Measurements from ENCODE around the gene ADAMTSL2. TPM values are rescaled to one million over a fixed set of nuclear protein-coding genes. Genes with fewer than 3 reads are reported as not detected.

Gene ADAMTSL2
- total RNA-seq, 1 donor from 2014 or later: not detected

DNA sequence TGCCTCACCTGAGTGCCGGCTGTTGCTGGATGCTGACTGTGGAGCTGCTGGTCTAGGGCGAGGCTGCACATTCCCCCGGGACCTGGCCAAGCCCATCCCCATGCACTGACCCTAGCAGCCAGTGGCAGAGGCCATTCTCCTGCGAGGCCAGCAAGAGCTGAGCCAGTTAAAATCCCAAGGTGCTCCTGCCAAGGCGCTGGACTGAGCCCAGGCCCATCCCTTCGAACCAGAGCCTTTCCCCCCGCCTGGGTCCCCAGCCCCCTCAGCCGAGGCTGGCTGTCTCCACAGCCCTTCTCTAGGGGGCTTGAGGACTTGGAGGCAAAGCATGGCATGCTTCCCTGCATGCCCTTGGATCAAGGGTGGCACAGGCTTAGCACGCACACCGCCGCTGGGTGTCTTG is 1.6 kb downstream of the ADAMTSL2 start:
- intact Hi-C loops (cut with micrococcal nuclease): no loop called here
- no peak for DNase-seq (ENCODE audit: low spot score)
- Mint-ChIP-seq H3K4me1 (ENCODE audit: low read depth) (no peaks in the 10 kb centered on the region), H3K36me3 (ENCODE audit: low read depth) (no peaks in the 10 kb centered on the region), H3K9me3 (no peaks in the 10 kb centered on the region), H3K27me3 (ENCODE audit: low read depth) (peaks cover 16% of the 10 kb centered on the region), H3K4me3 (ENCODE audit: low read depth) (no peak overlapping the region), H3K27ac (no peak overlapping the region)

DNA sequence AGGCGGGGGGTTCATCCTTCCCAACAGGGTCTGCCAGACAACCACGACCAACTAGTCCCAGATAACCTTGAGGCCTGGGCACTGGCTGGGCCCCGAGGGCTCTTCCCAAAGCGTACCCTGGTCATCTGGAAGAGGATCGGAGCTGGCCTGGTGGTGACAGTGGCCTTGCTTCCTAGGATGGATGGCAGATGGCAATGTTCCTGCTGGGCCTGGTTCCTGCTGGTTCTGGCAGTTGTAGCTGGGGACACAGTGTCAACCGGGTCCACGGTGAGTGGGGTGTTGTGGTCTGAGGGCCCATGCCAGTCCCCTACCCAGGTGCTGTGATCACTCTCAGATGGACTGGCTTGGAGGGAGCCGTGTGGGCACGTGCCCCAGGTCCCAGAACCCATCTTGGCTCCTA is 2.0 kb downstream of the ADAMTSL2 start:
- peaks cover 16% of the 10 kb centered on the region for H3K27me3 Mint-ChIP-seq (ENCODE audit: low read depth)
- H3K9me3 Mint-ChIP-seq: no peaks in the 10 kb centered on the region
- H3K27ac Mint-ChIP-seq: no peak overlapping the region
- no peaks in the 10 kb centered on the region for H3K4me1 Mint-ChIP-seq (ENCODE audit: low read depth)
- no peak for DNase-seq (ENCODE audit: low spot score)
- intact Hi-C loops (cut with micrococcal nuclease): no loop called here
- H3K4me3 Mint-ChIP-seq (ENCODE audit: low read depth): no peak overlapping the region
- no peaks in the 10 kb centered on the region for H3K36me3 Mint-ChIP-seq (ENCODE audit: low read depth)

GRCh38 chr9:133537257-133537656 is 2.8 kb downstream of the ADAMTSL2 start:
- no peaks in the 10 kb centered on the region for H3K4me1 Mint-ChIP-seq (ENCODE audit: low read depth)

DNA sequence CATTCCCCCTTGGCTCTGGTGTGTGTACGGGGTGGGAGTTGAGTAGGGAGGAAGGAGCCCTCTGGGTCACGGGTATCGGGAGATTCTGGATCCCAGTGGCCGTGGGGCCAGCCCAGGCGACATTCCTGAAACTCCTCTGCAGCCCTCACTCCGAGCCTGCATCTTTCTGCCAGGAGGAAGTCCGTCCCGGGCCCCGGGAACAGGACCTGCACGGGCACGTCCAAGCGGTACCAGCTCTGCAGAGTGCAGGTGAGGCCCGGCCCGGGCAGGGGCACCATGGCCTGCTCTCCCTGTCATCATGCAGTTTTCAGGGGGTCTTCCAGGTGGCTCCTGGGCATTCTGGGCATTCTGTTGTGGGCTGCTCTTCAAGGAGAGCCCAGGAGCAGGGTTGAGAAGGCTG is 3.7 kb downstream of the ADAMTSL2 start:
- DNase-seq (ENCODE audit: low spot score): no peak
- H3K27me3 Mint-ChIP-seq (ENCODE audit: low read depth): peaks cover 10% of the 10 kb centered on the region
- H3K4me3 Mint-ChIP-seq (ENCODE audit: low read depth): no peak overlapping the region
- H3K9me3 Mint-ChIP-seq: no peaks in the 10 kb centered on the region
- H3K4me1 Mint-ChIP-seq (ENCODE audit: low read depth): no peaks in the 10 kb centered on the region
- no peaks in the 10 kb centered on the region for H3K36me3 Mint-ChIP-seq (ENCODE audit: low read depth)
- intact Hi-C loops (cut with micrococcal nuclease): no loop called here
- H3K27ac Mint-ChIP-seq: no peak overlapping the region

More at GRCh38 chr9:133537257-133537656, 2.8 kb downstream of the ADAMTSL2 start:
- intact Hi-C loops (cut with micrococcal nuclease): no loop called here
- DNase-seq (ENCODE audit: low spot score): no peak
- no peak overlapping the region for H3K4me3 Mint-ChIP-seq (ENCODE audit: low read depth)
- H3K36me3 Mint-ChIP-seq (ENCODE audit: low read depth): no peaks in the 10 kb centered on the region
- no peaks in the 10 kb centered on the region for H3K9me3 Mint-ChIP-seq
- H3K27ac Mint-ChIP-seq: no peak overlapping the region
- peaks cover 16% of the 10 kb centered on the region for H3K27me3 Mint-ChIP-seq (ENCODE audit: low read depth)

DNA sequence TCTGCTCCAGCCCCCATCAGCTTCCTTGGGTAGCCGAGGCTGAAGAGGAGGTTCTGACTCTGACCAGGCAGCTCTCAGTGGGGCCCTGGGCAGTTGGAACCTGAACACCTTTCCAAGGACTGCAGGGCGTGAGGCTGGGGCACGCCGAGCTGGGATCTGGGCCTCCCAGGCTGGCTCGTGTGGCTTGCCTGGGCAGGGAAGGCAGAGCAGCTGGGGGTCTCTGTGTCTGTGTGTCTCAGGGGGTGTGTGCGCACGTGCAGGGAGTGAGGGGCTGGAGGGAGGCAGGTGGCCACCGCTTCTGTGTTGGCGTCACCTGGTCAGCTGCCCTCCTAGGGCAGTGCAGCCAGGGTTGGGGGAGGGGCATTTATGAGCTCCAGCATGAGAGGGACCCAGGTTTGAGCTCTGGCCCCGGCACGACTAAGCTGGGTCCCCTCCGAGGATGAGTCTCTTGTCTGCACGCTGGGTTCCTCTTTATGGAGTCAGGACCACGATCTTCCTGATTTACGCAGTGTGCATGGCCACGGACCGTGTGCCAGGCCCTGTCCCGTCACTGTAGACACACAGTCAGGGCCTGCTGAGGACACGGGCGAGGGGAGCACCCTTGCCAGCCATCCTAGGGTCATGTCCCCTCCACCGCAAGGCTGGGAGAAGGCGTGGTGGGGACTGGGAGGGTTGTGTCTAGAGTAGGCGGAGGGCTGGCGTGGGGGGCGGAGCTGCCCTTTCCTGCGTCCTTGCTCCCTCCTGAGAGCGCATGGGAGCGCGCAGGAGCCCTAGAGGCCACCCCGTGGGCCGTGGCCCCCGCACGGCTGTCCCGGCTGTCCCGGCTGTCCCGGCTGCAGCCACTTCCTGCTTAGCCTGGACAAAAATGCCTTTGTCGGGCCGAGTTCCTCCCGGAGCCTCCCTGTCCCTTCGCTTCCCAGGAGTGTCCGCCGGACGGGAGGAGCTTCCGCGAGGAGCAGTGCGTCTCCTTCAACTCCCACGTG is 4.6 kb downstream of the ADAMTSL2 start:
- no peaks in the 10 kb centered on the region for H3K36me3 Mint-ChIP-seq (ENCODE audit: low read depth)
- DNase-seq (ENCODE audit: low spot score): no peak
- H3K27ac Mint-ChIP-seq: no peak overlapping the region
- intact Hi-C loops (cut with micrococcal nuclease): no loop called here
- H3K9me3 Mint-ChIP-seq: no peaks in the 10 kb centered on the region
- H3K4me3 Mint-ChIP-seq (ENCODE audit: low read depth): no peak overlapping the region
- H3K27me3 Mint-ChIP-seq (ENCODE audit: low read depth): peaks cover 4% of the 10 kb centered on the region
- no peaks in the 10 kb centered on the region for H3K4me1 Mint-ChIP-seq (ENCODE audit: low read depth)

- H3K27ac Mint-ChIP-seq: no peak overlapping the region
- intact Hi-C loops (cut with micrococcal nuclease): no loop called here
- H3K27me3 Mint-ChIP-seq (ENCODE audit: low read depth): peaks cover 4% of the 10 kb centered on the region
These were observed 5.6 kb downstream of the ADAMTSL2 start for GRCh38 chr9:133539991-133540697.

GRCh38 chr9:133540698-133541025 is 6.2 kb downstream of the ADAMTSL2 start:
- H3K9me3 Mint-ChIP-seq: no peaks in the 10 kb centered on the region
- H3K4me1 Mint-ChIP-seq (ENCODE audit: low read depth): no peaks in the 10 kb centered on the region
- intact Hi-C loops (cut with micrococcal nuclease): no loop called here
- no peak for DNase-seq (ENCODE audit: low spot score)
- H3K27me3 Mint-ChIP-seq (ENCODE audit: low read depth): peaks cover under 1% of the 10 kb centered on the region
- H3K4me3 Mint-ChIP-seq (ENCODE audit: low read depth): no peak overlapping the region
- H3K27ac Mint-ChIP-seq: no peak overlapping the region
- no peaks in the 10 kb centered on the region for H3K36me3 Mint-ChIP-seq (ENCODE audit: low read depth)

More at GRCh38 chr9:133539991-133540697, 5.6 kb downstream of the ADAMTSL2 start:
- no peaks in the 10 kb centered on the region for H3K4me1 Mint-ChIP-seq (ENCODE audit: low read depth)
- no peaks in the 10 kb centered on the region for H3K9me3 Mint-ChIP-seq
- no peak overlapping the region for H3K4me3 Mint-ChIP-seq (ENCODE audit: low read depth)
- H3K36me3 Mint-ChIP-seq (ENCODE audit: low read depth): no peaks in the 10 kb centered on the region
- no peak for DNase-seq (ENCODE audit: low spot score)

GRCh38 chr9:133542002-133542401 is 7.5 kb downstream of the ADAMTSL2 start:
- Mint-ChIP-seq H3K4me1 (ENCODE audit: low read depth) (no peaks in the 10 kb centered on the region), H3K36me3 (ENCODE audit: low read depth) (no peaks in the 10 kb centered on the region), H3K27ac (no peak overlapping the region)

DNA sequence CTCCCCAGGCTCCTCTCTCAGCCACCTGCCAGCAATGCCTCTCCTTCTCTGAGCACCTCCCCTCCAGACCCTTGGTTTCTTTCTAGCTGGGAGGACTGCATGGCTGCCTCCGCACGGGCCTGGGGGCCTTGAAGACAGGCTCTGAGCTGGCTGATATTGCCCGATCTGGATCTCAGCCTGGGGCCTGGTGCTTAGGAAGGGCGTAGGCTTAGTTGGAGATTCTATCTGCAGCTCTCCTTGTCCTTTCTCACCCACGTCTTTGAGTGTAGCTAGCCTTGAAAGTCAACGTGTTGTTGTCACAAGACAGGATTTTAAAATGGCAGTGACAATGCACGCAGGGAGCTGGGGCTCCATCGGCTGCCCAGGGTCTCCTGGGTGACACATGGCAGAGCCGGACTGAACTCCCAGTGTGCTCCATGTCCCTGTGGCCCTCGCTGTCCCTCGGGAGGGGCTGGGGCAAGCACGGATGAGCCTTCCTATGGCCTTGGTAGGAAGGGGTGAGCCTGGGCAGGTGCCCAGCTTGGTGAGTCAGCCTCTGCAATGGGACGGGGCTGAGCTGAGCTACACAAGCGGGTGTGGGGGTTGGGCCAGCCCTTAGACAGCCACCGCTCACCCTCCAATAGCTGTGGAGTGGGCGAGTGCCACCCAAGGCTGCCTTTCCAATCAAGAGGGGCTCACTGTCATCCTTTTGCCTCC is 9.4 kb downstream of the ADAMTSL2 start:
- H3K27me3 Mint-ChIP-seq (ENCODE audit: low read depth): no peaks in the 10 kb centered on the region
- no peak overlapping the region for H3K4me3 Mint-ChIP-seq (ENCODE audit: low read depth)
- DNase-seq (ENCODE audit: low spot score): no peak
- intact Hi-C loops (cut with micrococcal nuclease): no loop called here
- no peak overlapping the region for H3K27ac Mint-ChIP-seq
- no peaks in the 10 kb centered on the region for H3K9me3 Mint-ChIP-seq
- H3K4me1 Mint-ChIP-seq (ENCODE audit: low read depth): no peaks in the 10 kb centered on the region
- H3K36me3 Mint-ChIP-seq (ENCODE audit: low read depth): no peaks in the 10 kb centered on the region

More at GRCh38 chr9:133542002-133542401, 7.5 kb downstream of the ADAMTSL2 start:
- no peaks in the 10 kb centered on the region for H3K9me3 Mint-ChIP-seq
- intact Hi-C loops (cut with micrococcal nuclease): no loop called here
- no peak overlapping the region for H3K4me3 Mint-ChIP-seq (ENCODE audit: low read depth)
- no peak for DNase-seq (ENCODE audit: low spot score)
- H3K27me3 Mint-ChIP-seq (ENCODE audit: low read depth): no peaks in the 10 kb centered on the region

DNA sequence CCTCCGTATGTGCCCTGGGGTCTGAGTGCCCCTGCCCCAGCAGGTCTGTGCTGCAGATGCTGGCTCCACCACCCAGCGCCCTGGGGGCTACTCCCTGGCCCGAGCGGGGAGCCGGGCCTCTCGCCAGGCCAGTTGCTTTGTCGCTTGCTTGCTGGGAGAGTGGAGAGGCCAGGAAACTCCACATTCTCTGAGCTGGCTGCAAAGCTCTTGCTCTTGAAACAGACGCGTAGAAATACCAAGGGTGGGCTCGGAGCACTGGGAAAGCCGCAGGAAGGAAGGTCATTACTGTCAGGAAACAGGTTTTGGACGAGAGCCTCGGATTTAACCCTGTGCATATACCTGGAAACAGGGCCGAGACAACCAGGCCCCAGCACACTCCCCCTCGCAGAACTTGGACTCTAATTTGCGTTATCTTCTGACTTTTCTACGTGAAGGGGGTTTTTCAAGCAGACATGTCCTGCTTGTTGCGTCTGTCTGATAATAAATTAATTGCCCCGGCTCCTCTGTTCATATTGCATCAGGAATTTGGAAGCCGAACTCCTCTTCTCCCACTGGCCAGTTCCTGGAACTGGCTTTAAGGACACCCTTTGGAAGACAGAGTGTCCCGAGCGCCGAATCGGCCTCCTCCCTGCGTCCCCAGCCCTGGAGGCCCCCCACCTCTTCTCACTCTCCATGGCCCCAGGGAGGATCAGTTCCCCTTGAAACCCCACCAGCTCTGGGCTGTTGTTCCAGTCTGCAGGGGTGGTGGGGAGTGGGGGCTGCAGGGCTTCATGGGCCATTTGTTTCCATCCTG is 11.2 kb downstream of the ADAMTSL2 start:
- H3K4me1 Mint-ChIP-seq (ENCODE audit: low read depth): no peaks in the 10 kb centered on the region
- H3K36me3 Mint-ChIP-seq (ENCODE audit: low read depth): no peaks in the 10 kb centered on the region
- intact Hi-C loops (cut with micrococcal nuclease): no loop called here
- no peaks in the 10 kb centered on the region for H3K9me3 Mint-ChIP-seq
- DNase-seq (ENCODE audit: low spot score): no peak
- H3K27ac Mint-ChIP-seq: no peak overlapping the region
- H3K27me3 Mint-ChIP-seq (ENCODE audit: low read depth): no peaks in the 10 kb centered on the region
- H3K4me3 Mint-ChIP-seq (ENCODE audit: low read depth): no peak overlapping the region

DNA sequence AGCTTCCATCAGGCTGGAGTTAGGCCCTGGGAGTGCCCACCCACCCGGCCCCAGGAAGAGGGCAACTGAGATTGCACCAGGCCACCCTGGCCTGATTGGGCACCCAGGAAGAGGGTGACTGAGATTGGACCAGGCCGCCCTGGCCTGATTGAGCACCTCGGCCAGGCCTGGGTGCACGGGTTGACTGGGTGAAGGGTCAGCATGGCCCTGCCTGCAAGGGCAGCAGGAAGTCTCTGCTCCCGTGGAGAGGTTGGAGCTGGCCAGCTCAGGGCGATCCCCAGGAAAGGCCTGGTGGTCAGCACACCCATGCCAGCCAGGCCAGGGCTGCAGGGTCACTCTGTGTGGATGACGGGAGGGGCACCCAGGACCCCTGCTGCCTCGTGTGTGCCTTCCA is 11.8 kb downstream of the ADAMTSL2 start:
- Mint-ChIP-seq H3K27me3 (ENCODE audit: low read depth) (no peaks in the 10 kb centered on the region), H3K9me3 (no peaks in the 10 kb centered on the region), H3K4me1 (ENCODE audit: low read depth) (no peaks in the 10 kb centered on the region), H3K4me3 (ENCODE audit: low read depth) (no peak overlapping the region), H3K36me3 (ENCODE audit: low read depth) (no peaks in the 10 kb centered on the region), H3K27ac (no peak overlapping the region)
- no peak for DNase-seq (ENCODE audit: low spot score)
- intact Hi-C loops (cut with micrococcal nuclease): no loop called here

DNA sequence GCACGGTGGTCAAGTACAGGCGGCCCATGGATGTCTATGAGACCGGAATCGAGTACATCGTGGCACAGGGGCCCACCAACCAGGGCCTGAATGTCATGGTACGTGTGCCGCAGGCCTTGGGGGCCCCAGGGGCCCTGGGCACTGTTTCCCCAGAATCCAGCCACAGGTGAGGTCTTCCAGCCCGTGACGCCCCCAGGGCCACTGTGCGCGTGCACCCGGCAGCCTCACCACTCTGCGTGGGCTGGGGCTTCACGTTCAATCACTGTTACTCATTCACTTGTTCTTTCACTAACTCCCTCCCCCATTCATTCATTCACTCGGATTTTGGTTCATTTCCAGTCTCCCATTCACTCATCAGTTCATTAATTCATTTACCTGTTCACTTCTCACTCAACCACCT is 12.6 kb downstream of the ADAMTSL2 start:
- Mint-ChIP-seq H3K4me3 (ENCODE audit: low read depth) (no peak overlapping the region), H3K9me3 (no peaks in the 10 kb centered on the region), H3K36me3 (ENCODE audit: low read depth) (no peaks in the 10 kb centered on the region)

More for the DNA sequence above, 12.6 kb downstream of the ADAMTSL2 start:
- no peaks in the 10 kb centered on the region for H3K27me3 Mint-ChIP-seq (ENCODE audit: low read depth)
- no peak for DNase-seq (ENCODE audit: low spot score)
- no peak overlapping the region for H3K27ac Mint-ChIP-seq
- no peaks in the 10 kb centered on the region for H3K4me1 Mint-ChIP-seq (ENCODE audit: low read depth)
- intact Hi-C loops (cut with micrococcal nuclease): no loop called here

All from activated T-helper 2 cell treated with anti-CD3 and anti-CD28 coated beads, Interferon-gamma antibody, Interleukin-2, Interleukin-4, amounts not matched to agents 10 μg/mL and 5 μg/mL and 100 μg/mL, durations not matched to agents 14 hours and 24 hours and 36 hours (primary cell).